ENCODE results near the gene NCBP3.

Gene NCBP3

GRCh38 chr17:3884188-3884587, 38.1 kb upstream of the NCBP3 start:
- peaks cover 4% of the 10 kb centered on the region for H3K4me1 ChIP-seq
- TF ChIP-seq, protein P1, sequence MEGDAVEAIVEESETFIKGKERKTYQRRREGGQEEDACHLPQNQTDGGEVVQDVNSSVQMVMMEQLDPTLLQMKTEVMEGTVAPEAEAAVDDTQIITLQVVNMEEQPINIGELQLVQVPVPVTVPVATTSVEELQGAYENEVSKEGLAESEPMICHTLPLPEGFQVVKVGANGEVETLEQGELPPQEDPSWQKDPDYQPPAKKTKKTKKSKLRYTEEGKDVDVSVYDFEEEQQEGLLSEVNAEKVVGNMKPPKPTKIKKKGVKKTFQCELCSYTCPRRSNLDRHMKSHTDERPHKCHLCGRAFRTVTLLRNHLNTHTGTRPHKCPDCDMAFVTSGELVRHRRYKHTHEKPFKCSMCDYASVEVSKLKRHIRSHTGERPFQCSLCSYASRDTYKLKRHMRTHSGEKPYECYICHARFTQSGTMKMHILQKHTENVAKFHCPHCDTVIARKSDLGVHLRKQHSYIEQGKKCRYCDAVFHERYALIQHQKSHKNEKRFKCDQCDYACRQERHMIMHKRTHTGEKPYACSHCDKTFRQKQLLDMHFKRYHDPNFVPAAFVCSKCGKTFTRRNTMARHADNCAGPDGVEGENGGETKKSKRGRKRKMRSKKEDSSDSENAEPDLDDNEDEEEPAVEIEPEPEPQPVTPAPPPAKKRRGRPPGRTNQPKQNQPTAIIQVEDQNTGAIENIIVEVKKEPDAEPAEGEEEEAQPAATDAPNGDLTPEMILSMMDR (IDR thresholded peaks at IDR 0.05) = no peak

GRCh38 chr17:3882276-3882675, 36.2 kb upstream of the NCBP3 start:
- TF ChIP-seq, protein P1 (IDR thresholded peaks at IDR 0.05) = no peak
- no peak overlapping the region for H3K27ac ChIP-seq
- no peaks in the 10 kb centered on the region for H3K36me3 ChIP-seq (ENCODE audit: control insufficient read depth, insufficient read depth, low read length)
- no peaks in the 10 kb centered on the region for H3K27me3 ChIP-seq (ENCODE audit: control insufficient read depth, insufficient read depth, low read length)
- no peak overlapping the region for H3K4me2 ChIP-seq (ENCODE audit: low read length)
- H3K9ac ChIP-seq = no peak overlapping the region
- no peaks in the 10 kb centered on the region for H3K9me3 ChIP-seq (ENCODE audit: control insufficient read depth, low read length)
- no peaks in the 10 kb centered on the region for H3K79me2 ChIP-seq
- no peak overlapping the region for H2AFZ ChIP-seq
- H3K4me1 ChIP-seq = no peaks in the 10 kb centered on the region
- no peak overlapping the region for H3K4me3 ChIP-seq (ENCODE audit: low read depth, low read length)

More at GRCh38 chr17:3884188-3884587, 38.1 kb upstream of the NCBP3 start:
- Histone ChIP-seq H3K27ac (no peak overlapping the region), H2AFZ (no peak overlapping the region), H3K27me3 (ENCODE audit: control insufficient read depth, insufficient read depth, low read length) (no peaks in the 10 kb centered on the region), H3K4me2 (ENCODE audit: low read length) (no peak overlapping the region), H3K79me2 (no peaks in the 10 kb centered on the region), H3K36me3 (ENCODE audit: control insufficient read depth, insufficient read depth, low read length) (no peaks in the 10 kb centered on the region), H3K9ac (no peak overlapping the region), H3K9me3 (ENCODE audit: control insufficient read depth, low read length) (no peaks in the 10 kb centered on the region), H3K4me3 (ENCODE audit: low read depth, low read length) (no peak overlapping the region)

GRCh38 chr17:3880983-3881382, 34.9 kb upstream of the NCBP3 start:
- no peaks in the 10 kb centered on the region for H3K27me3 ChIP-seq (ENCODE audit: control insufficient read depth, insufficient read depth, low read length)
- H3K79me2 ChIP-seq = no peaks in the 10 kb centered on the region
- no peaks in the 10 kb centered on the region for H3K36me3 ChIP-seq (ENCODE audit: control insufficient read depth, insufficient read depth, low read length)
- no peak overlapping the region for H3K4me2 ChIP-seq (ENCODE audit: low read length)
- H3K27ac ChIP-seq = no peak overlapping the region
- H3K9ac ChIP-seq = no peak overlapping the region
- H2AFZ ChIP-seq = no peak overlapping the region
- H3K4me3 ChIP-seq (ENCODE audit: low read depth, low read length) = no peak overlapping the region
- no peaks in the 10 kb centered on the region for H3K4me1 ChIP-seq
- H3K9me3 ChIP-seq (ENCODE audit: control insufficient read depth, low read length) = no peaks in the 10 kb centered on the region
- TF ChIP-seq, protein P1 (IDR thresholded peaks at IDR 0.05) = no peak

- no peaks in the 10 kb centered on the region for H3K4me1 ChIP-seq
- H3K9me3 ChIP-seq (ENCODE audit: control insufficient read depth, low read length) = no peaks in the 10 kb centered on the region
- H3K27me3 ChIP-seq (ENCODE audit: control insufficient read depth, insufficient read depth, low read length) = no peaks in the 10 kb centered on the region
- H3K9ac ChIP-seq = no peak overlapping the region
- TF ChIP-seq, protein P1 (IDR thresholded peaks at IDR 0.05) = no peak
- H2AFZ ChIP-seq = no peak overlapping the region
- no peaks in the 10 kb centered on the region for H3K79me2 ChIP-seq
- no peaks in the 10 kb centered on the region for H3K36me3 ChIP-seq (ENCODE audit: control insufficient read depth, insufficient read depth, low read length)
- no peak overlapping the region for H3K4me3 ChIP-seq (ENCODE audit: low read depth, low read length)
- H3K4me2 ChIP-seq (ENCODE audit: low read length) = no peak overlapping the region
- no peak overlapping the region for H3K27ac ChIP-seq
Measured at GRCh38 chr17:3879591-3880417, 33.8 kb upstream of the NCBP3 start.

DNA sequence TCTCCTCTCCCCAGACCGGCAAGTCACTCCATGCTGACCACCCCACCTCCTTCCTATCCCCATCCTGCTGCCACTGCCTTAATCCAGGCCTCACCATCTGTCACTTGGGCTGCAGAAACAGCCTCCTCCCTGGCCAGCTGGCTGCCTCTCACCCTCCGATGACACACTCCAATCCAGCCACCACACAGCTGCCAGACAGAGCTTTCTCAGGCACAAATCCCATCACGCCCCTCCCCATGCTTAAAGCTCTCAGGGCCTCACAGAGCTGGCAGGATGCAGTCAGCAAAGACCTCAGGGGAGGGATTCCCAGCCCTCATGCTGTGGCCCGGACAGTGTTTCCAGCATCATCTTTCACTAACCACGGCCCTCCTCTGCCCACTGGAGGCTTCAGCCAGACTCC, 33.1 kb upstream of the NCBP3 start:
- Histone ChIP-seq H3K27ac (no peak overlapping the region), H3K36me3 (ENCODE audit: control insufficient read depth, insufficient read depth, low read length) (no peaks in the 10 kb centered on the region), H3K9ac (no peak overlapping the region), H3K9me3 (ENCODE audit: control insufficient read depth, low read length) (no peaks in the 10 kb centered on the region), H3K4me2 (ENCODE audit: low read length) (no peak overlapping the region), H3K27me3 (ENCODE audit: control insufficient read depth, insufficient read depth, low read length) (no peaks in the 10 kb centered on the region), H2AFZ (no peak overlapping the region), H3K4me3 (ENCODE audit: low read depth, low read length) (no peak overlapping the region), H3K4me1 (no peaks in the 10 kb centered on the region), H3K79me2 (no peaks in the 10 kb centered on the region)
- TF ChIP-seq, protein P1 (IDR thresholded peaks at IDR 0.05) = no peak
